GM19455 (cell line): ENCODE results near the gene DISP3.
"Not testable (repeated sequence)": the region's sequence is repeated elsewhere in the genome, so short reads cannot be mapped to it uniquely, and the experiment has no call there.

Experiments used
- ATAC-seq: cut with Tn5 transposase; IDR thresholded peaks from one replicate; pipeline ENCODE4 v1.9.1; 2021; ENCODE audit not compliant: unreplicated experiment

The DISP3 gene

DNA sequence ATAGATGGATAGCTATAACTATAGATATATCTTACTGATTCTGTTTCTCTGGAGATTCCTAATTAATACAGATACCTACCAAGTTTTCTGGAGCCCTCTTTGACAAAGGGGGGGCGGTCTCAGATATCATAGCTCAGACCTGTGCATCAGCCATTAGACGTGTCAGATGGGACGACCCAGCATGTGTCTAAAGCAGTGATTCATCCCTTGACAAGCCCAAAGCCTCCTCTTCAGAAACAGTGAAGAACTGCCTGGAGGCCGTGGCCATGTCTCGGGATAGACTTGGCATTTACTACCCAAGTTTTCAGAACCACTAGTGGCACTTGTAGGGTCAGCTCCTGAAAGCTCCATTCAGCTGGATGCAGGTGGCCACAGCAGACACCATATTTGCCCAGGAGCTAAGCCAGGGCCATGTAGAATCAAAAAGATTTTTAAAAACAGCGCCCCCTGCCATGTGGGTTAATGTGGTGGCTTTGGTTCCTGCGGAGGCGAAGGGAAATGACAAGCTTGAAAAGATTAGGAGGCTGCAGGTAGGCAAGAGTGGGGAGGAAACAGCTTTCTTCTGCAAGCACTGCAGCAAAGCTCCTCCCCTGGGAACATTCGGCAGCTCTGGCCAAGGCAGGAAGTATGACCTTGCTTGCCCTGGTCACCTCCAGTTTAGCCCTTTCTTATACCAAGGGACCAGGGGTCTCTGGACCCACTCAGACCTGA, 93.1 kb downstream of the DISP3 start:
- ATAC-seq, result no peak

DNA sequence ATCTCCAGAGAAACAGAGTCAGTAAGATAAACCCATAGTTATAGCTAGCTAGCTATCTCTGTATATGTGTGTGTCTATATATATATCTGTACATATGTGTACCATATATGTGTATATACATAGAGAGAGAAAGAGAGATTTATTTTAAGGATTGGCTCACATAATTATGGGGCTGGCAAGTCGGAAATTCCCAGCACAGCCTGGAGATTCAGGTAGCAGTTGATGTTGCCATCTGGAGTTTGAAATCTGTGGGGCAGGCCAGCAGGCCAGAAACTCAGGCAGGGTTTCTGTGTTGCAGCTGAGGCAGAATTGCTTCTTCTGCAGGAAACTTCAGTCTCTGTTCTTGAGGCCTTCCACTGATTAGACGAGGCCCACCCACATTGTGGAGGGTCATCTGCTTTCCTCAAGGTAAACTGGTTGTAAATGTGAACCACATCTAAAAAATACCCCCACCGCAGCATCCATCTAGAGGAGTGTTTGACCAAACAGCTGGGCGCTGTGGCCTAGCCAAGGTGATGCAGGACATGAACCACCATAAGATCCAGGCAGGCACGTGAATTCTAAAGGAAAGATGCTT, 94.2 kb downstream of the DISP3 start:
- ATAC-seq, result no peak

DNA sequence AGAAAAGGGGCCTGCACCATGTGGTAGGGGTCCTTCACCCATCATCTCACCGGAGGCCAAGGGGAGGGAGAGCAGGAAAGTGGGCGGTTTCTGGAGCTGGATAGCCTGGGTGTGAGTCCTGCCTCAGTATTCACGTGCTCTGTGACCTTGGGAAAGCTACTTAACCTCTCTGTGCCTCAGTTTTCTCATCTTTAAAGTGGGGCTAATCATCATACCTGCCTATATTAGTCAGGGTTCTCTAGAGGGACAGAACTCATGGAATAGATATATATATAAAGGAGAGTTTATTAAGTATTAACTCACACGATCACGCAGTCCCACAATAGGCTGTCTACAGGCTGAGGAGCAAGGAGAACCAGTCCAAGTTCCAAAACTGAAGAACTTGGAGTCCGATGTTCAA, 96.6 kb downstream of the DISP3 start:
- no peak for ATAC-seq

DNA sequence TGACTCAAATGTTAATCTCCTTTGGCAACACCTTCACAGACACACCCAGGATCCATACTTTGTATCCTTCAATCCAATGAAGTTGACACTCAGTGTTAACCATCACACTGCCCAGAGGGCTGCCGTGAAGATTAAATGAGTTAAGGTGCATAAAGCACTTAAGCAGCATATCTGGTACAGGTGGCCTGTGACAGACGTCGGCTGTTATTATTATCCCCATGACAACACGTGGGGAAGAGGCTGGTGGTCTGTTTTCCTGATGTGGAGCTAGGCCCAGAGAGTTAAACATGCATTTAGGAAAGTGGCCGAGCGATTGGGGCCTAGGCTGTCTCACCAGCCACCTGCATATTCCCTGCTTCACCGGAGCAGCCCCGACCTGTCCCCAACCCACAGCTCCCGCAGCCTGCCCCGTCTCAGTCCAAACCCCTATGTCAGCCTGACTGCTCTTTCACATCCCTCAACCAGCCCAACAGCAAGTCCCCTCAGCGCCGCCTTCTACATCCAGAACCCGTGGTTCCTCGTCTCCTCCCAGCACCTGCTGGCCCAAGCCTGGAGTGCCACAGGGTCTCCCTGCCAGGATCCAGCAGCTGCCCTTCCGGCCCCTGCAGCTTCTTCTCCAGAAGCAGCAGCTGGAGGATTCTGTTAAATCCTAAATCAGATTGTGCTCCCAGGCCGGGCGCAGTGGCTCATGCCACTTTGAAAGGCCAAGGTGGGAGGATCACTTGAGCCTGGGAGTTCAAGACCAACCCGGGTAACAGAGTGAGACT, 97.3 kb downstream of the DISP3 start:
- ATAC-seq, result no peak

DNA sequence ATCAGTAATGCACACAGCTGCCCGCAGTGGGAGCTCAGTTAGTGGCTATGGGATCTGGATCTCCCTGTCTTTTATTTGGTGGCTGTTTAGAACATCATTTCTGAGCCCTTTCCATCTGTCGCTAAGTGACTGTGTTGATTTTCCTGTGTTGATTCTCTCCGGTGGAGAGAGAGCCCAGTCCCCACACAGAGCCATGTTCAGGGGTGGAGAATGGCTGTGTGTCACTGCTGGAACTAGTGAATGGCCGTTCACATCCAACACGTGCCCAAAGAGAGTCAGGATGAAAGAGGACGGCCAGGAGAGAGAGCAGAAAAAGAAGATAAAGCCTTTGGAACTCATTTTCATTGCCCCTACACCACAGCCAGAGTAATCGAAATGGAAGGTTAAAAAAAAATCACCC, 99.0 kb downstream of the DISP3 start:
- no peak for ATAC-seq

DNA sequence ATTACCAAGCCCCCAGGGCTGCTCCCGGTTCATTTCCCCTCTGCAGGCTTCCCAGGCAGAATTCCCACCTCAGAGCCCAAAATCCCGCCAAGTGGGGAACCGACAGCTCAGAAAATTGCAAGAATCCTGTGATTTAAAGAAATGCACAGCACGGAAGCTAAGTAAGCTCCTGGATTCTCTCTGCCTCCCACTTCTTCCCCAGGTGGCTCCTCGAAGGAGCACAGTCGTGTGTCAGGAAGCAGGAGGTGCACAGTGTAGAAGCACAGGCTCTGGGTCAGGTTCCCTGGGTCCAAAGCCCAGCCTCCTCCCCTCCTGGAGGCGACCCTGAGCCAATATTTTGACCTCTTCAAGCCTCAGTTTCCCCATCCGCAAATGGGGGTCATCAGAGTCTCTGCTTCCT, 100.6 kb downstream of the DISP3 start:
- ATAC-seq, result no peak

DNA sequence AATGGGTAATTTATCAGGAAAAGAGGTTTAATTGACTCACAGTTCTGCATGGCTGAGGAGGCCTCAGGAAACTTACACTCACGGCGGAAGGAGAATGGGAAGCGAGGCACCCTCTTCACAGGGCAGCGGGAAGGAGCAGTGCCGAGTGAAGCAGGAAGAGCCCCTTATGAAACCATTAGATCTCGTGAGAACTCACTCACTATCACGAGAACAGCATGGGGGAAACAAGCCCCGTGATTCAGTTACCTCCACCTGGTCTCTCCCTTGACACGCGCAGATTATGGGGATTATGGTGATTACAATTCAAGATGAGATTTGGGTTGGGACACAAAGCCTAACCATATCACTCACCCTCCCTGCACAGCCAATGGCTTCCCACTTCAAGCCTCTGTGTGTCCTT, 101.1 kb downstream of the DISP3 start:
- not testable (repeated sequence) for ATAC-seq

DNA sequence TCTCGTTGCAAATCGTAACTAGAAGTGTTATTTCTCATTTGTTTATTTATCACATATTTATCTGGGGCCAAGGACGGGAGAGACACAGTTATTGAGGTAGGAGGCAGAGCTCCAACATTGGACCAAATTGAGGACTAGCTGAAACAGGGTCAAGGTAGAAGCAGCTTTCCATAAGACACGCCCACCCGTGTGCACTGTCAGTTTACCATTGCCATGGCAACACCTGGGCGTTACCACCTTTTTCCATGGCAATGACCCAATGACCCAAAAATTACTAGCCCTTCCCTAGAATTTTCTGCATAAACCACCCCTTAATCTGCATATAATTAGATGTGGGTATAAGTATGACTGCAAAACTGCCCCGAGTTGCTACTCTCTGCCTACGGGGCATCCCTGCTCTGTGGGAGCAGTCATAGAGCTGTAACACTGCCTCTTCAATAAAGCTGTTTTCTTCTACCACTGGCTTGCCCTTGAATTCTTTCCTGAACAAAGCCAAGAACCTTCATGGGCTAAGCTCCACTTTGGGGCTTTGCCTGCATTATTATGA, 102.6 kb downstream of the DISP3 start:
- no peak for ATAC-seq

DNA sequence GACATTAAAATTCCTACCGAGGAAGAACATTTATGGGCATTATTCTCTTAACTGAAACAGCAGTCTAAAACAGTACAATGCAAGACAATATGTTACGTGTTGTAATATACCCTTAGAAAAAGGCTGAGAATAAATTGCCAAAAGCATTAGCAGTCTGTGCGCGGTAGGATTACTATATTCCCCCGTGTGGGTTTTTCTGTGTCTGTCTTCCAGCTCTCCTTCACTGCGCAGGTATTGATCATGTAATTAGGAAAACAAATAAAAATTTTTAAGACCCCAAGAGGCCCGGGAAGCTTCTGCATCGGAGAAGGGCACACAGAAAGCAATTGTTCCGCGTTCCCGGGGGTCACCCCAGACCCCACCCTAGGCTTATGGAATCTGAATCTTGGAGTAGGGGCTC, 106.4 kb downstream of the DISP3 start:
- no peak for ATAC-seq
